BJ (cell line): Measurements from ENCODE around the gene ALOX5. TPM values are rescaled to one million over a fixed set of nuclear protein-coding genes. Genes with fewer than 3 reads are reported as not detected.

Source experiments
- CTCF ChIA-PET: fragments of 350-600 bp; formaldehyde crosslinking; extraction: SDS; loops from one replicate; lab custom pipeline; 2021; ENCODE audit warnings: antibody characterized with exemption, inconsistent platforms; lab: Yijun Ruan, JAX
- POLR2A ChIA-PET: fragments of 300-600 bp; sonication (Branson Sonifier 250); formaldehyde crosslinking; extraction: SDS; loops from one replicate; lab custom pipeline; 2021; ENCODE audit warnings: antibody characterized with exemption; lab: Charles Lee
- DNase-seq: peaks from one replicate; pipeline ENCODE4 v3.0.0-alpha.2; 2011; ENCODE audit warnings: low read depth
- H3K27me3 ChIP-seq: 2 replicates; pipeline ENCODE4 v1.6.0; 2011; ENCODE audit warnings: low read length; ENCODE audit not compliant: control insufficient read depth, insufficient read depth
- H3K36me3 ChIP-seq: 2 replicates; pipeline ENCODE4 v1.5.1; 2011; ENCODE audit warnings: low read length; ENCODE audit not compliant: control insufficient read depth, insufficient read depth
- H3K4me3 ChIP-seq: 2 replicates; pipeline ENCODE4 v1.5.1; 2011; ENCODE audit warnings: low read depth, mild to moderate bottlenecking, control low read depth, low read length
- CTCF ChIP-seq: IDR thresholded peaks from 2 replicates; pipeline ENCODE4 v1.5.1; 2011; ENCODE audit warnings: low read depth, mild to moderate bottlenecking, control low read depth, inconsistent platforms, low read length, moderate library complexity; ENCODE audit not compliant: insufficient read depth
- polyA plus RNA-seq: library from polyadenylated mRNA; depleted of rRNA; stranded (reverse); fragments of >200 nt; gene quantifications from 2 replicates; pipeline ENCODE4 v1.2.3, GENCODE V29; 2011

ALOX5 gene
- polyA plus RNA-seq, 1 experiment: not detected

- no peak for TF ChIP-seq CTCF
- Histone ChIP-seq H3K4me3 (no peak overlapping the region), H3K27me3 (no peaks in the 10 kb centered on the region), H3K36me3 (no peaks in the 10 kb centered on the region; the same call in none of the 2 replicates)
- CTCF ChIA-PET: no interaction called here
- no peak for DNase-seq
- POLR2A ChIA-PET: no interaction called here
Measured at GRCh38 chr10:45461034-45461433, 87.0 kb downstream of the ALOX5 start.

GRCh38 chr10:45463244-45464116 lies 89.5 kb downstream of the ALOX5 start:
- POLR2A ChIA-PET: no interaction called here
- Histone ChIP-seq H3K27me3 (no peaks in the 10 kb centered on the region), H3K36me3 (no peaks in the 10 kb centered on the region; the same call in none of the 2 replicates), H3K4me3 (no peak overlapping the region)
- no peak for DNase-seq
- CTCF ChIA-PET: interaction anchor here (1.2 kb wide), 1 partner anchor 228 kb away, joined by 3 read pairs; no protein-coding TSS in a partner anchor
- no peak for TF ChIP-seq CTCF

GRCh38 chr10:45464958-45465567 lies 91.0 kb downstream of the ALOX5 start:
- no peak for DNase-seq
- Histone ChIP-seq H3K36me3 (no peaks in the 10 kb centered on the region; the same call in 1 of the 2 replicates), H3K4me3 (no peak overlapping the region), H3K27me3 (no peaks in the 10 kb centered on the region)
- CTCF ChIA-PET: interaction anchor here (0.8 to 2.0 kb wide), 16 partner anchors 10 to 487 kb away, joined by 3 to 23 read pairs (median 4); partner anchors contain the start of gene ZFAND4
- peak; percentile 96 for TF ChIP-seq CTCF
- POLR2A ChIA-PET: no interaction called here

GRCh38 chr10:45466784-45467183 lies 92.8 kb downstream of the ALOX5 start:
- H3K27me3 ChIP-seq: no peaks in the 10 kb centered on the region
- DNase-seq: no peak
- no peak for TF ChIP-seq CTCF
- H3K36me3 ChIP-seq: no peaks in the 10 kb centered on the region; the same call in 1 of the 2 replicates
- CTCF ChIA-PET: interaction anchor here (1.0 kb wide), 1 partner anchor 11 kb away, joined by 3 read pairs; no protein-coding TSS in a partner anchor
- no peak overlapping the region for H3K4me3 ChIP-seq
- POLR2A ChIA-PET: no interaction called here

- ChIA-PET POLR2A (no interaction called here), CTCF (no interaction called here)
- TF ChIP-seq CTCF: no peak
- Histone ChIP-seq H3K36me3 (no peaks in the 10 kb centered on the region; the same call in 1 of the 2 replicates), H3K27me3 (no peaks in the 10 kb centered on the region), H3K4me3 (no peak overlapping the region)
- no peak for DNase-seq
Measured at GRCh38 chr10:45468079-45468478, 94.1 kb downstream of the ALOX5 start.
